CD14-positive monocyte (primary cell): ENCODE measurements around the gene PUDP. TPM values are rescaled to one million over a fixed set of nuclear protein-coding genes. Genes with fewer than 3 reads are reported as not detected.
A peak's percentile ranks its signal among the peaks of the same experiment; 100 is the strongest.

Experiments used
- DNase-seq, 3 donors: peaks; one replicate each; pipeline ENCODE4 v3.0.0-alpha.2; 2011 to 2022
- H2AFZ ChIP-seq: 2 replicates; pipeline ENCODE4 v1.6.0; 2012; ENCODE audit warnings: mild to moderate bottlenecking, low read depth, low read length, inconsistent platforms; ENCODE audit not compliant: insufficient read depth, poor library complexity, severe bottlenecking
- H3K27ac ChIP-seq, 2 donors: 1 replicate in 1 of 2; 2 replicates in 1 of 2; pipeline ENCODE4 v1.5.1; 2012 to 2013; ENCODE audit warnings: low read length in 2 of 2, control low read depth in 1 of 2, inconsistent platforms in 1 of 2, low read depth in 1 of 2, mild to moderate bottlenecking in 1 of 2
- H3K27me3 ChIP-seq, 2 donors: one replicate each; pipeline versions ENCODE4 v1.6.0 to v1.6.1; 2011 to 2013; ENCODE audit warnings: low read length in 2 of 2; ENCODE audit not compliant: control insufficient read depth in 2 of 2, insufficient read depth in 2 of 2
- H3K36me3 ChIP-seq, 2 donors: replicated peaks in 1 of 2; 1 replicate in 1 of 2; 2 replicates in 1 of 2; pipeline versions ENCODE4 v1.5.1 to v1.6.1; 2012 to 2013; ENCODE audit warnings: low read length in 2 of 2, control low read depth in 1 of 2, inconsistent platforms in 1 of 2, mild to moderate bottlenecking in 1 of 2; ENCODE audit not compliant: insufficient read depth in 2 of 2, control insufficient read depth in 1 of 2
- H3K4me1 ChIP-seq, 2 donors: 1 replicate in 1 of 2; 2 replicates in 1 of 2; pipeline versions ENCODE4 v1.5.1 to v1.6.1; 2012 to 2013; ENCODE audit warnings: low read length in 2 of 2, control low read depth in 1 of 2, inconsistent platforms in 1 of 2, mild to moderate bottlenecking in 1 of 2, moderate library complexity in 1 of 2; ENCODE audit not compliant: insufficient read depth in 2 of 2, control insufficient read depth in 1 of 2
- H3K4me2 ChIP-seq: replicated peaks from 2 replicates; pipeline ENCODE3; 2012; ENCODE audit warnings: low read length, moderate library complexity, mild to moderate bottlenecking; ENCODE audit not compliant: poor library complexity, severe bottlenecking; ENCODE audit errors: extremely low read depth
- H3K4me3 ChIP-seq, 3 experiments: fragments of 200-600 bp in 1 of 3; sonication (generic) in 1 of 3; replicated peaks in 1 of 3; 1 replicate in 2 of 3; 2 replicates in 1 of 3; pipeline ENCODE4 v1.5.1; 2011 to 2013; ENCODE audit warnings: low read length in 3 of 3, mild to moderate bottlenecking in 3 of 3, control low read depth in 2 of 3, low read depth in 2 of 3, inconsistent platforms in 1 of 3, moderate library complexity in 1 of 3
- H3K79me2 ChIP-seq: 2 replicates; pipeline ENCODE4 v1.6.0; 2012; ENCODE audit warnings: mild to moderate bottlenecking, control low read depth, inconsistent platforms, low read length, moderate library complexity; ENCODE audit not compliant: insufficient read depth
- H3K9ac ChIP-seq: 2 replicates; pipeline ENCODE4 v1.6.0; 2017; ENCODE audit warnings: low read length, mild to moderate bottlenecking; ENCODE audit not compliant: insufficient read depth, poor library complexity, severe bottlenecking
- H3K9me3 ChIP-seq, 2 donors: replicated peaks in 1 of 2; 1 replicate in 1 of 2; 2 replicates in 1 of 2; pipeline versions ENCODE4 v1.5.1 to v1.6.1; 2012 to 2013; ENCODE audit warnings: low read length in 2 of 2, control low read depth in 1 of 2; ENCODE audit not compliant: control insufficient read depth in 1 of 2, insufficient read depth in 1 of 2
- H4K20me1 ChIP-seq: 2 replicates; pipeline ENCODE4 v1.6.0; 2012; ENCODE audit warnings: mild to moderate bottlenecking, low read length, control low read depth, moderate library complexity; ENCODE audit not compliant: insufficient read depth
- H3K27ac Mint-ChIP-seq, 7 donors: one replicate each; pipeline ENCODE4 v1.8.0; 2020; ENCODE audit warnings: mild to moderate bottlenecking in 7 of 7, mixed read lengths in 7 of 7, moderate library complexity in 6 of 7, inconsistent platforms in 2 of 7
- H3K27me3 Mint-ChIP-seq, 3 donors: one replicate each; pipeline ENCODE4 v1.8.0; 2021 to 2022; ENCODE audit warnings: low read depth in 3 of 3, mild to moderate bottlenecking in 3 of 3, mixed read lengths in 3 of 3, moderate library complexity in 3 of 3, inconsistent platforms in 1 of 3
- H3K36me3 Mint-ChIP-seq, 2 donors: one replicate each; pipeline ENCODE4 v1.8.0; 2020; ENCODE audit warnings: mixed read lengths in 2 of 2, inconsistent platforms in 1 of 2, mild to moderate bottlenecking in 1 of 2
- H3K4me1 Mint-ChIP-seq: one replicate; pipeline ENCODE4 v1.8.0; 2020; ENCODE audit warnings: mild to moderate bottlenecking, mixed read lengths
- H3K4me3 Mint-ChIP-seq, 2 donors: one replicate each; pipeline ENCODE4 v1.8.0; 2020; ENCODE audit warnings: mild to moderate bottlenecking in 2 of 2, mixed read lengths in 2 of 2, moderate library complexity in 1 of 2
- H3K9me3 Mint-ChIP-seq, 7 donors: one replicate each; pipeline ENCODE4 v1.8.0; 2020 to 2022; ENCODE audit warnings: mixed read lengths in 7 of 7, mild to moderate bottlenecking in 6 of 7, moderate library complexity in 6 of 7, inconsistent platforms in 2 of 7
- CTCF ChIP-seq: fragments of 200-600 bp; IDR thresholded peaks from one replicate; pipeline ENCODE4 v1.8.0; 2022; ENCODE audit warnings: antibody characterized with exemption, mild to moderate bottlenecking
- WGBS: methylation state at CpG from one replicate; pipeline ENCODE4 v1.1.5; 2013; ENCODE audit warnings: missing lambda C conversion rate; ENCODE audit not compliant: insufficient coverage; 5-methylcytosine and 5-hydroxymethylcytosine counted together
- intact Hi-C, 2 donors: fragments of 100-400 bp; cut with micrococcal nuclease; formaldehyde crosslinking; loops; one replicate each; pipeline versions ENCODE4 v1.15.0 to v1.15.1; 2023
- polyA plus RNA-seq, 3 donors: library from polyadenylated mRNA; depleted of rRNA in 1 of 3; unstranded in 2 of 3; stranded (reverse) in 1 of 3; fragments of 300-500 nt in 2 of 3; fragments of >200 nt in 1 of 3; fragmentation: Illumina TruSeq in 2 of 3; gene quantifications; 1 replicate in 2 of 3; 2 replicates in 1 of 3; pipeline ENCODE4 v1.2.3, GENCODE V29; 2012 to 2021

PUDP gene
- polyA plus RNA-seq, 3 donors: 21.4 to 49.5 (median 45.4) TPM

- H3K4me1 Mint-ChIP-seq: peaks cover 31% of the 10 kb centered on the region
- TF ChIP-seq CTCF: no peak
- no peaks in the 10 kb centered on the region for H3K9me3 Mint-ChIP-seq
- Histone ChIP-seq H4K20me1 (peaks cover 78% of the 10 kb centered on the region), H3K9ac (no peak overlapping the region), H3K4me1 (peaks cover 28 to 38% of the 10 kb centered on the region in 2 donors), H3K4me2 (peak overlapping the region; percentile 49), H2AFZ (no peak overlapping the region), H3K4me3 (no peak overlapping the region), H3K27me3 (no peaks in the 10 kb centered on the region), H3K27ac (peak overlapping the region in 1 of 2 donors; percentile 43), H3K36me3 (peaks cover 4 to 24% of the 10 kb centered on the region in 2 donors), H3K79me2 (peaks cover 52% of the 10 kb centered on the region), H3K9me3 (no peaks in the 10 kb centered on the region)
- WGBS: no CpG with 5 or more reads among the region's 12 CpGs
- peaks cover 10 to 48% of the 10 kb centered on the region in 2 donors for H3K36me3 Mint-ChIP-seq
- H3K27me3 Mint-ChIP-seq: no peaks in the 10 kb centered on the region
- intact Hi-C loops: no loop called here
- H3K4me3 Mint-ChIP-seq: peak overlapping the region in 1 of 2 donors; percentile 85
- peak overlapping the region in 6 of 7 donors; percentile 43 to 89 (median 69) for H3K27ac Mint-ChIP-seq
- no peak for DNase-seq
Observed at GRCh38 chrX:7109838-7110793, 37.8 kb downstream of the PUDP start.

GRCh38 chrX:7109049-7109531 lies 38.9 kb downstream of the PUDP start:
- Mint-ChIP-seq H3K4me1 (peaks cover 31% of the 10 kb centered on the region), H3K36me3 (peaks cover 19 to 50% of the 10 kb centered on the region in 2 donors), H3K9me3 (no peaks in the 10 kb centered on the region), H3K27ac (peak overlapping the region; percentile 50 to 91 (median 74)), H3K27me3 (no peaks in the 10 kb centered on the region), H3K4me3 (peak overlapping the region; percentile 58 to 85)
- intact Hi-C loops: no loop called here
- 0% methylated on average over 1 of the region's 11 CpGs for WGBS
- Histone ChIP-seq H3K9ac (no peak overlapping the region), H2AFZ (peak overlapping the region; percentile 24), H3K27me3 (no peaks in the 10 kb centered on the region), H3K36me3 (peaks cover 10 to 35% of the 10 kb centered on the region in 2 donors), H3K4me3 (peak overlapping the region in 2 of 3 experiments; percentile 15 to 44), H3K9me3 (no peaks in the 10 kb centered on the region), H3K27ac (peak overlapping the region in 1 of 2 donors; percentile 58), H3K4me1 (peaks cover 28 to 38% of the 10 kb centered on the region in 2 donors), H4K20me1 (peaks cover 69% of the 10 kb centered on the region), H3K4me2 (peak overlapping the region; percentile 49), H3K79me2 (peaks cover 43% of the 10 kb centered on the region)
- no peak for TF ChIP-seq CTCF
- DNase-seq: no peak
